MM.1S (cell line): ENCODE measurements around the gene SMIM13.

Source experiments
- DNase-seq: peaks from one replicate; pipeline ENCODE4 v3.0.0-alpha.2; 2015
- H2AFZ ChIP-seq: fragments of 300-600 bp; sonication (generic); 2 replicates; pipeline ENCODE4 v1.6.0; 2016; ENCODE audit warnings: antibody characterized with exemption, low read length
- H3F3A ChIP-seq: fragments of 300-600 bp; sonication (generic); 2 replicates; pipeline ENCODE4 v1.6.1; 2016; ENCODE audit warnings: mild to moderate bottlenecking, antibody characterized with exemption, low read length, moderate library complexity, mixed read lengths; ENCODE audit not compliant: insufficient read depth
- H3K27ac ChIP-seq: fragments of 300-600 bp; sonication (generic); 2 replicates; pipeline ENCODE4 v1.5.1; 2016; ENCODE audit warnings: mild to moderate bottlenecking, low read length
- H3K27me3 ChIP-seq: fragments of 300-600 bp; sonication (generic); replicated peaks from 2 replicates; pipeline ENCODE4 v1.6.0; 2016; ENCODE audit warnings: low read length; ENCODE audit not compliant: insufficient read depth
- H3K36me3 ChIP-seq: fragments of 300-600 bp; sonication (generic); replicated peaks from 2 replicates; pipeline ENCODE4 v1.6.1; 2016; ENCODE audit warnings: mild to moderate bottlenecking, low read length, mixed read lengths; ENCODE audit not compliant: insufficient read depth
- H3K4me1 ChIP-seq: fragments of 300-600 bp; sonication (generic); 2 replicates; pipeline ENCODE4 v1.6.1; 2016; ENCODE audit warnings: low read length, mixed read lengths
- H3K4me2 ChIP-seq: fragments of 300-600 bp; sonication (generic); 2 replicates; pipeline ENCODE4 v1.6.0; 2016; ENCODE audit warnings: low read depth, low read length
- H3K4me3 ChIP-seq: fragments of 300-600 bp; sonication (generic); 2 replicates; pipeline ENCODE4 v1.5.1; 2016; ENCODE audit warnings: low read length, mixed read lengths
- H3K79me2 ChIP-seq: fragments of 300-600 bp; sonication (generic); 2 replicates; pipeline ENCODE4 v1.6.1; 2016; ENCODE audit warnings: mixed run types, low read length, mixed read lengths
- H3K9ac ChIP-seq: fragments of 300-600 bp; sonication (generic); 2 replicates; pipeline ENCODE4 v1.6.1; 2016; ENCODE audit warnings: low read length, mixed read lengths
- H3K9me2 ChIP-seq: fragments of 300-600 bp; sonication (generic); replicated peaks from 2 replicates; pipeline ENCODE4 v1.6.1; 2016; ENCODE audit warnings: mild to moderate bottlenecking, low read length, mixed read lengths; ENCODE audit not compliant: insufficient read depth
- H3K9me3 ChIP-seq: fragments of 300-600 bp; sonication (generic); replicated peaks from 2 replicates; pipeline ENCODE4 v1.6.1; 2016; ENCODE audit warnings: mild to moderate bottlenecking, low read length, mixed read lengths; ENCODE audit not compliant: insufficient read depth
- H4K20me1 ChIP-seq: fragments of 300-600 bp; sonication (generic); 2 replicates; pipeline ENCODE4 v1.6.1; 2016; ENCODE audit warnings: mild to moderate bottlenecking, low read length, moderate library complexity, mixed read lengths; ENCODE audit not compliant: insufficient read depth
- CTCF ChIP-seq: fragments of 300-600 bp; sonication (generic); IDR thresholded peaks from 2 replicates; pipeline ENCODE4 v1.5.1; 2016; ENCODE audit warnings: antibody characterized with exemption, low read length, mixed read lengths
- EZH2 ChIP-seq: fragments of 300-600 bp; sonication (generic); optimal IDR thresholded peaks from 2 replicates; pipeline ENCODE3; 2017; ENCODE audit warnings: low read depth, mild to moderate bottlenecking, antibody characterized with exemption, low read length, mixed read lengths
- EZH2phosphoT487 ChIP-seq: fragments of 300-600 bp; sonication (generic); IDR thresholded peaks from 2 replicates; pipeline ENCODE4 v1.6.1; 2018; ENCODE audit warnings: antibody characterized with exemption, low read length

SMIM13 gene

GRCh38 chr6:11187301-11187700, 93.7 kb downstream of the SMIM13 start:
- Histone ChIP-seq H3K9me2 (no peaks in the 10 kb centered on the region), H3K27ac (no peak overlapping the region), H4K20me1 (no peaks in the 10 kb centered on the region), H3K9me3 (no peaks in the 10 kb centered on the region), H3F3A (no peaks in the 10 kb centered on the region), H3K4me2 (no peak overlapping the region), H3K27me3 (no peaks in the 10 kb centered on the region), H3K4me1 (no peaks in the 10 kb centered on the region), H3K36me3 (no peaks in the 10 kb centered on the region; the same call in 1 of the 2 replicates), H3K79me2 (no peaks in the 10 kb centered on the region), H2AFZ (no peak overlapping the region), H3K4me3 (no peak overlapping the region), H3K9ac (no peak overlapping the region)
- no peak for DNase-seq
- TF ChIP-seq EZH2 (no peak), CTCF (no peak), EZH2phosphoT487 (no peak)
